Panc1 (cell line): ENCODE results near the gene MAML3. TPM values are rescaled to one million over a fixed set of nuclear protein-coding genes. Genes with fewer than 3 reads are reported as not detected.

Experiments
- ATAC-seq: fragments of 200-7000 bp; cut with Tn5 transposase; 2 replicates; pipeline ENCODE4 v1.9.1; 2020; ENCODE audit warnings: mild to moderate bottlenecking, moderate library complexity
- BruUV-seq: library from RNA; stranded (reverse); fragments of 400-500 nt; replicated peaks from 2 replicates; lab custom pipeline; 2021; lab: Mats Ljungman, UMichigan
- CTCF ChIA-PET: fragments of 300-600 bp; sonication (Branson Sonifier 250); formaldehyde crosslinking; loops from one replicate; lab custom pipeline; 2022; ENCODE audit warnings: antibody characterized with exemption; lab: Charles Lee
- POLR2A ChIA-PET: fragments of 300-600 bp; sonication (Branson Sonifier 250); formaldehyde crosslinking; loops from one replicate; lab custom pipeline; 2022; ENCODE audit warnings: antibody characterized with exemption; lab: Charles Lee
- DNase-seq: peaks from one replicate; pipeline ENCODE4 v3.0.0-alpha.2; 2010; ENCODE audit warnings: low read depth, low spot score
- H3K27ac ChIP-seq: 2 replicates; pipeline ENCODE4 v1.5.1; 2011; ENCODE audit warnings: mild to moderate bottlenecking, low read length, inconsistent platforms
- H3K27me3 ChIP-seq: fragments of 200-500 bp; sonication (Bioruptor generic); 2 replicates; pipeline ENCODE4 v1.6.0; 2014; ENCODE audit warnings: low read length, inconsistent platforms; ENCODE audit not compliant: control insufficient read depth, insufficient read depth
- H3K36me3 ChIP-seq: fragments of 200-500 bp; sonication (Bioruptor generic); 2 replicates; pipeline ENCODE4 v1.5.1; 2014; ENCODE audit warnings: inconsistent platforms, mild to moderate bottlenecking, low read length, moderate library complexity; ENCODE audit not compliant: control insufficient read depth, insufficient read depth
- H3K4me1 ChIP-seq: 2 replicates; pipeline ENCODE4 v1.5.1; 2011; ENCODE audit warnings: inconsistent platforms, mild to moderate bottlenecking, low read length, moderate library complexity; ENCODE audit not compliant: control insufficient read depth, insufficient read depth
- H3K4me3 ChIP-seq, 2 experiments: 2 replicates each; pipeline ENCODE4 v1.5.1; 2011 to 2012; ENCODE audit warnings: low read depth in 2 of 2, low read length in 2 of 2, mild to moderate bottlenecking in 2 of 2, inconsistent platforms in 1 of 2, moderate library complexity in 1 of 2
- H3K9me3 ChIP-seq: fragments of 200-500 bp; sonication (Bioruptor generic); 2 replicates; pipeline ENCODE4 v1.5.1; 2014; ENCODE audit warnings: low read depth, mild to moderate bottlenecking, inconsistent platforms, low read length, moderate library complexity; ENCODE audit not compliant: control insufficient read depth, insufficient read depth
- POLR2AphosphoS5 ChIP-seq: IDR thresholded peaks from 2 replicates; pipeline ENCODE4 v1.6.1; 2012; ENCODE audit warnings: mild to moderate bottlenecking, low read depth, low read length, moderate library complexity
- SIN3A ChIP-seq: IDR thresholded peaks from 2 replicates; pipeline ENCODE4 v1.6.1; 2012; ENCODE audit warnings: low read depth, mild to moderate bottlenecking, low read length, moderate library complexity, borderline replicate concordance; ENCODE audit not compliant: insufficient read depth
- TCF7L2 ChIP-seq: IDR thresholded peaks from 2 replicates; pipeline ENCODE4 v1.6.1; 2011; ENCODE audit warnings: mild to moderate bottlenecking, low read depth, low read length, inconsistent platforms
- in situ Hi-C: cut with HindIII; loops from 2 replicates; pipeline ENCODE4 v1.10.0; 2016; ENCODE audit warnings: low sequenced_read_pairs, low pct_unique_long_range_greater_than_20kb
- intact Hi-C: fragments of 100-400 bp; cut with micrococcal nuclease; formaldehyde crosslinking; loops from one replicate; pipeline ENCODE4 v1.10.0; 2022; ENCODE audit not compliant: unreplicated experiment
- total RNA-seq: library from RNA; stranded (reverse); gene quantifications from one replicate; pipeline ENCODE4 v1.2.1, GENCODE V29; 2021; ENCODE audit not compliant: unreplicated experiment
- TF ChIP-seq, protein P1 (sequence below), 2 experiments: IDR thresholded peaks; 2 replicates each; pipeline ENCODE4 v1.6.1; 2011 to 2012; ENCODE audit warnings: low read depth in 2 of 2, control low read depth in 1 of 2, low read length in 1 of 2, mild to moderate bottlenecking in 1 of 2, moderate library complexity in 1 of 2; ENCODE audit not compliant: insufficient read depth in 1 of 2
- TF ChIP-seq, protein P2 (sequence below): fragments of 450-650 bp; IDR thresholded peaks from 2 replicates; pipeline ENCODE4 v1.5.1; 2017; ENCODE audit warnings: mild to moderate bottlenecking

The MAML3 gene
- total RNA-seq, 1 experiment from 2014 or later, result 7.7 TPM

DNA sequence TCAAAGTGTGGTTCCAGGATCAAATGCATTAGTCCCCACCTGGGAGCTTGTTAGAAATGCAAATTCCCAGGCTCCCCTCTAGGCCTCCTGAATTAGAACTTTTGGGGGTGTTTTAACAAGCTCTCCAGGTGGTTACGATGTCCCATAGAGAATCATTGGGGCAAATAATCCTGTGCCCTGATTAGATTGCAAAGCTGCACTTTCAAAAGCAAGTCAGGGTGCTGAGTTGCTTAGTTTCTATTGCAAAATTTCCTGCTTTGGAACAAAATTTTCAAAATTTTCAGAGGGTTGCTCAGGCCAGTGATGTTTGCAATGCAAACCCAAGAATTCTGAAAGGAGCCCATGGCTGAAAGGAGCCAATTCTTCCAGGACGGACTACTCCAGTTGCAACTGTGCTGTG is 417.3 kb downstream of the MAML3 start:
- H3K4me3 ChIP-seq, result no peak overlapping the region
- CTCF ChIA-PET, result no interaction called here
- in situ Hi-C loops (no loop called here), intact Hi-C loops (loop anchor here (10.0 kb wide), 3 partner anchors 278 to 528 kb away; partner anchors contain the start of gene MAML3)
- POLR2A ChIA-PET, result no interaction called here
- no peak for TF ChIP-seq TCF7L2
- TF ChIP-seq, protein P1, sequence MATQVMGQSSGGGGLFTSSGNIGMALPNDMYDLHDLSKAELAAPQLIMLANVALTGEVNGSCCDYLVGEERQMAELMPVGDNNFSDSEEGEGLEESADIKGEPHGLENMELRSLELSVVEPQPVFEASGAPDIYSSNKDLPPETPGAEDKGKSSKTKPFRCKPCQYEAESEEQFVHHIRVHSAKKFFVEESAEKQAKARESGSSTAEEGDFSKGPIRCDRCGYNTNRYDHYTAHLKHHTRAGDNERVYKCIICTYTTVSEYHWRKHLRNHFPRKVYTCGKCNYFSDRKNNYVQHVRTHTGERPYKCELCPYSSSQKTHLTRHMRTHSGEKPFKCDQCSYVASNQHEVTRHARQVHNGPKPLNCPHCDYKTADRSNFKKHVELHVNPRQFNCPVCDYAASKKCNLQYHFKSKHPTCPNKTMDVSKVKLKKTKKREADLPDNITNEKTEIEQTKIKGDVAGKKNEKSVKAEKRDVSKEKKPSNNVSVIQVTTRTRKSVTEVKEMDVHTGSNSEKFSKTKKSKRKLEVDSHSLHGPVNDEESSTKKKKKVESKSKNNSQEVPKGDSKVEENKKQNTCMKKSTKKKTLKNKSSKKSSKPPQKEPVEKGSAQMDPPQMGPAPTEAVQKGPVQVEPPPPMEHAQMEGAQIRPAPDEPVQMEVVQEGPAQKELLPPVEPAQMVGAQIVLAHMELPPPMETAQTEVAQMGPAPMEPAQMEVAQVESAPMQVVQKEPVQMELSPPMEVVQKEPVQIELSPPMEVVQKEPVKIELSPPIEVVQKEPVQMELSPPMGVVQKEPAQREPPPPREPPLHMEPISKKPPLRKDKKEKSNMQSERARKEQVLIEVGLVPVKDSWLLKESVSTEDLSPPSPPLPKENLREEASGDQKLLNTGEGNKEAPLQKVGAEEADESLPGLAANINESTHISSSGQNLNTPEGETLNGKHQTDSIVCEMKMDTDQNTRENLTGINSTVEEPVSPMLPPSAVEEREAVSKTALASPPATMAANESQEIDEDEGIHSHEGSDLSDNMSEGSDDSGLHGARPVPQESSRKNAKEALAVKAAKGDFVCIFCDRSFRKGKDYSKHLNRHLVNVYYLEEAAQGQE (IDR thresholded peaks at IDR 0.05; ENCODE audit: insufficient read depth in 1 of 2, low read depth in 2 of 2, low read length in 1 of 2), result no peak
- TF ChIP-seq POLR2AphosphoS5, result no peak
- TF ChIP-seq SIN3A, result no peak
- TF ChIP-seq, protein P2, sequence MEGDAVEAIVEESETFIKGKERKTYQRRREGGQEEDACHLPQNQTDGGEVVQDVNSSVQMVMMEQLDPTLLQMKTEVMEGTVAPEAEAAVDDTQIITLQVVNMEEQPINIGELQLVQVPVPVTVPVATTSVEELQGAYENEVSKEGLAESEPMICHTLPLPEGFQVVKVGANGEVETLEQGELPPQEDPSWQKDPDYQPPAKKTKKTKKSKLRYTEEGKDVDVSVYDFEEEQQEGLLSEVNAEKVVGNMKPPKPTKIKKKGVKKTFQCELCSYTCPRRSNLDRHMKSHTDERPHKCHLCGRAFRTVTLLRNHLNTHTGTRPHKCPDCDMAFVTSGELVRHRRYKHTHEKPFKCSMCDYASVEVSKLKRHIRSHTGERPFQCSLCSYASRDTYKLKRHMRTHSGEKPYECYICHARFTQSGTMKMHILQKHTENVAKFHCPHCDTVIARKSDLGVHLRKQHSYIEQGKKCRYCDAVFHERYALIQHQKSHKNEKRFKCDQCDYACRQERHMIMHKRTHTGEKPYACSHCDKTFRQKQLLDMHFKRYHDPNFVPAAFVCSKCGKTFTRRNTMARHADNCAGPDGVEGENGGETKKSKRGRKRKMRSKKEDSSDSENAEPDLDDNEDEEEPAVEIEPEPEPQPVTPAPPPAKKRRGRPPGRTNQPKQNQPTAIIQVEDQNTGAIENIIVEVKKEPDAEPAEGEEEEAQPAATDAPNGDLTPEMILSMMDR, result no peak
- H3K4me1 ChIP-seq, result peaks cover 3% of the 10 kb centered on the region
- H3K27me3 ChIP-seq, result no peaks in the 10 kb centered on the region
- no peak overlapping the region for H3K27ac ChIP-seq
- no TSS peak for BruUV-seq
- no peaks in the 10 kb centered on the region for H3K36me3 ChIP-seq
- no peaks in the 10 kb centered on the region for H3K9me3 ChIP-seq
- no peak for DNase-seq
- no peak for ATAC-seq

DNA sequence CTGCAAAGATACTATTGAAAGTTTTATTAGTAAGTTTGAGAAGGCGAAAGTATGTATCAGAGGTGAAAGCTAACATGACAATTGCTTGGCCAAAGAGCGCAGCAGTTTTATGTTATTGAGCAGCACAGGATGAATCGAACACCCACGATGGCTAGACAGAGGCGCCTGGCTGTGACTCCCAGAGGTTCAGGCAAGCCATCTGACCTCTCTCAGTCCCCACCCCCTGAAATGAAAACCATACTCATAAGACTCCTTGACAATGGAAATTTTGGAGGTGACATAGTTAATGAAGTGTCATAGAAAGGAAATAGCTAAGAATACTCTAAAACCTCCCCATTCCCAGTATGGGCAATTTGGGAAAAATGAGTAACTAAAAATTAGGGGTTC is 417.7 kb downstream of the MAML3 start:
- DNase-seq, result no peak
- Histone ChIP-seq H3K4me3 (no peak overlapping the region), H3K27me3 (no peaks in the 10 kb centered on the region), H3K4me1 (peaks cover 3% of the 10 kb centered on the region), H3K36me3 (no peaks in the 10 kb centered on the region), H3K27ac (no peak overlapping the region), H3K9me3 (no peaks in the 10 kb centered on the region)
- TF ChIP-seq, protein P1 (IDR thresholded peaks at IDR 0.05; ENCODE audit: insufficient read depth in 1 of 2, low read depth in 2 of 2, low read length in 1 of 2), result no peak
- TF ChIP-seq SIN3A, result no peak
- TF ChIP-seq, protein P2, result no peak
- no peak for TF ChIP-seq TCF7L2
- TF ChIP-seq POLR2AphosphoS5, result no peak
- ChIA-PET CTCF (no interaction called here), POLR2A (no interaction called here)
- BruUV-seq, result no TSS peak
- in situ Hi-C loops (no loop called here), intact Hi-C loops (loop anchor here (10.0 kb wide), 3 partner anchors 279 to 529 kb away; partner anchors contain the start of gene MAML3)
- ATAC-seq, result no peak
